HepG2 (cell line): ENCODE measurements around the gene ZNF578. TPM values are rescaled to one million over a fixed set of nuclear protein-coding genes. Genes with fewer than 3 reads are reported as not detected.

Experiments
- ATAC-seq: fragments of 200-7000 bp; cut with Tn5 transposase; 3 replicates; pipeline ENCODE4 v1.9.1; 2020; ENCODE audit warnings: mild to moderate bottlenecking, moderate library complexity
- BruUV-seq: library from RNA; stranded (reverse); fragments of 400-500 nt; replicated peaks from 2 replicates; lab custom pipeline; 2021; lab: Mats Ljungman, UMichigan
- CTCF ChIA-PET: fragments of 300-600 bp; formaldehyde crosslinking; extraction: SDS; loops from one replicate; lab custom pipeline; 2021; ENCODE audit warnings: low total read pairs, inconsistent platforms, low intra/inter-chr PET ratio; lab: Yijun Ruan, JAX
- POLR2A ChIA-PET: fragments of 350-600 bp; sonication (Branson Sonifier 250); formaldehyde crosslinking; loops from one replicate; lab custom pipeline; 2020; ENCODE audit warnings: antibody characterized with exemption, inconsistent platforms; lab: Yijun Ruan, JAX
- DNase-seq: peaks from one replicate; pipeline ENCODE4 v3.0.0-alpha.2; 2015; ENCODE audit warnings: low spot score
- FAIRE-seq: peaks from 3 replicates; lab custom pipeline; 2011; peaks lifted over from hg19 to GRCh38; lab: Jason Lieb, UNC
- H2AFZ ChIP-seq: one replicate; pipeline ENCODE4 v1.6.1; 2011; ENCODE audit warnings: low read length, inconsistent platforms
- H3K27ac ChIP-seq: fragments of 300-600 bp; 3 replicates; pipeline ENCODE4 v1.8.0; 2011; ENCODE audit warnings: mixed run types, mild to moderate bottlenecking, mixed read lengths, low read length, inconsistent platforms; ENCODE audit not compliant: insufficient read depth; ENCODE audit errors: extremely low read length
- H3K27me3 ChIP-seq, 2 experiments: fragments of 200-600 bp in 1 of 2; 2 replicates in 1 of 2; 3 replicates in 1 of 2; pipeline versions ENCODE4 v1.6.0 to v1.8.0; 2011; ENCODE audit warnings: low read length in 2 of 2, mild to moderate bottlenecking in 2 of 2, moderate library complexity in 2 of 2, inconsistent platforms in 1 of 2; ENCODE audit not compliant: insufficient read depth in 2 of 2, control insufficient read depth in 1 of 2
- H3K36me3 ChIP-seq, 2 experiments: fragments of 200-600 bp in 1 of 2; replicated peaks in 1 of 2; 2 replicates in 1 of 2; 3 replicates in 1 of 2; pipeline versions ENCODE4 v1.5.1 to v1.8.0; 2011; ENCODE audit warnings: low read length in 2 of 2, inconsistent platforms in 1 of 2; ENCODE audit not compliant: insufficient read depth in 2 of 2, control insufficient read depth in 1 of 2
- H3K4me1 ChIP-seq: 2 replicates; pipeline ENCODE4 v1.5.1; 2012; ENCODE audit warnings: low read length, inconsistent platforms; ENCODE audit not compliant: insufficient read depth
- H3K4me2 ChIP-seq: 2 replicates; pipeline ENCODE4 v1.6.0; 2011; ENCODE audit warnings: low read depth, low read length, inconsistent platforms
- H3K4me3 ChIP-seq, 3 experiments: fragments of 200-600 bp in 1 of 3; sonication (generic), shearing (Covaris generic) in 1 of 3; replicated peaks in 1 of 3; 2 replicates each; pipeline ENCODE4 v1.5.1; 2011 to 2016; ENCODE audit warnings: low read length in 3 of 3, inconsistent platforms in 2 of 3, low read depth in 2 of 3, mild to moderate bottlenecking in 2 of 3, control low read depth in 1 of 3, mixed read lengths in 1 of 3; ENCODE audit not compliant: insufficient read depth in 1 of 3
- H3K79me2 ChIP-seq: one replicate; pipeline ENCODE4 v1.6.1; 2011; ENCODE audit warnings: low read length, inconsistent platforms; ENCODE audit not compliant: insufficient read depth
- H3K9ac ChIP-seq: 2 replicates; pipeline ENCODE4 v1.6.0; 2011; ENCODE audit warnings: mild to moderate bottlenecking, low read depth, low read length, inconsistent platforms; ENCODE audit not compliant: insufficient read depth
- H3K9me3 ChIP-seq: 2 replicates; pipeline ENCODE4 v1.5.1; 2012; ENCODE audit warnings: mild to moderate bottlenecking, low read length
- H4K20me1 ChIP-seq: 2 replicates; pipeline ENCODE4 v1.6.0; 2011; ENCODE audit warnings: inconsistent platforms, mild to moderate bottlenecking, low read length, moderate library complexity; ENCODE audit not compliant: insufficient read depth
- KLF16 ChIP-seq, 2 experiments: sonication (generic) in 1 of 2; formaldehyde crosslinking in 1 of 2; IDR thresholded peaks; 2 replicates each; pipeline versions ENCODE4 v1.6.1 to v1.8.0; 2016 to 2023; ENCODE audit warnings: missing genetic modification reagents in 2 of 2, missing compliant biosample characterization in 1 of 2
- NFKB2 ChIP-seq: sonication (generic); formaldehyde crosslinking; IDR thresholded peaks from 2 replicates; pipeline ENCODE4 v1.4.0; 2020; ENCODE audit warnings: missing genetic modification reagents, borderline replicate concordance
- NR2F1 ChIP-seq, 2 experiments: fragments of 450-650 bp in 1 of 2; formaldehyde crosslinking in 1 of 2; IDR thresholded peaks; 2 replicates each; pipeline versions ENCODE4 v1.5.0 to v1.6.1; 2016 to 2020; ENCODE audit warnings: mild to moderate bottlenecking in 1 of 2, missing compliant biosample characterization in 1 of 2, missing genetic modification reagents in 1 of 2, moderate library complexity in 1 of 2
- ZNF598 ChIP-seq: sonication (generic); formaldehyde crosslinking; IDR thresholded peaks from 2 replicates; pipeline ENCODE4 v1.5.1; 2020; ENCODE audit warnings: mild to moderate bottlenecking, missing genetic modification reagents, borderline replicate concordance
- WGBS: methylation state at CpG from one replicate; pipeline ENCODE4 v1.1.6; 2017; ENCODE audit warnings: low lambda C conversion rate; 5-methylcytosine and 5-hydroxymethylcytosine counted together
- in situ Hi-C: cut with HindIII; loops from 2 replicates; pipeline ENCODE4 v1.10.0; 2017; ENCODE audit warnings: low pct_unique_long_range_greater_than_20kb; ENCODE audit not compliant: extremely low pct_ligation_motif_present
- intact Hi-C: fragments of 100-400 bp; cut with micrococcal nuclease; formaldehyde crosslinking; loops from one replicate; pipeline ENCODE4 v1.10.0; 2022; ENCODE audit not compliant: unreplicated experiment
- polyA plus RNA-seq, 8 experiments: library from polyadenylated mRNA; depleted of rRNA in 3 of 8; stranded (reverse) in 7 of 8; unstranded in 1 of 8; fragments of >200 nt; fragmentation: Illumina TruSeq in 4 of 8; extraction: Trizol in 4 of 8; gene quantifications; 2 replicates each; pipeline versions ENCODE4 v1.2.1 to v1.2.3, GENCODE V29; 2011 to 2016; ENCODE audit warnings: low read depth in 4 of 8, missing spikeins in 1 of 8, mixed read lengths in 1 of 8; ENCODE audit not compliant: insufficient read depth in 1 of 8
- total RNA-seq, 5 experiments: library from RNA; depleted of rRNA; stranded (reverse); fragments of >200 nt; fragmentation: Illumina TruSeq; extraction: Trizol; gene quantifications; 2 replicates each; pipeline ENCODE4 v1.2.3, GENCODE V29; 2016; ENCODE audit warnings: low read depth in 1 of 5
- TF ChIP-seq, protein P1 (sequence below): sonication (generic); formaldehyde crosslinking; IDR thresholded peaks from 2 replicates; pipeline ENCODE4 v1.4.0; 2020; ENCODE audit warnings: mild to moderate bottlenecking, missing genetic modification reagents

The ZNF578 gene
- total and polyA plus RNA-seq, 2 of the 13 experiments (the other 11 are each of a cell fraction or from before 2014, with no cell fraction given) = not detected

DNA sequence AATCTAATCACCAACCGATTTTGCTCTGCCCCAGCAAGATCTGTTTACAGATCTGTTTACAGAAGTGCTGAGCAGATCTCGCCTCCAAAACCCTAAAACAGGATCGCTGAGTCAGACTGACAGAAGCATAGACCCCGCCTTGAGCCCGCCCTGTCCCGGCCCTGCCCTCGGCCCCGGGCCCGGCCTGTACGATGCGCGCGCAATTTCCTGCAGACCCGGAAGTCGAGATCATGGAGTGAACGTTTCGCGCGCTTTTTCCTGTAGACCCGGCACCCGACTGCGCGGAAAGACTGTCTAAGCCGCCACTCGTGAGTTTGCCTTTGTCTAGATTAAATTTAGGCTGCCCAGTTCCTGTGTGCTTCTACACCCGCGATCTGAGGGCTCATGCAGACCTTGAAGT, 24.4 kb upstream of the ZNF578 start, which contains the start of gene ZNF534:
ZNF534 (plus strand) TSS at position 212 of the 400 bp plus-strand sequence. CDS start 2,327 bp downstream, outside the sequence.
- CTCF ChIA-PET = no interaction called here
- TF ChIP-seq NFKB2 (CRISPR knock-in tag) = no peak
- no peak for TF ChIP-seq KLF16 (CRISPR knock-in tag; IDR thresholded peaks at IDR 0.05)
- TF ChIP-seq NR2F1 (CRISPR knock-in tag; IDR thresholded peaks at IDR 0.05) = no peak
- TF ChIP-seq, protein P1, sequence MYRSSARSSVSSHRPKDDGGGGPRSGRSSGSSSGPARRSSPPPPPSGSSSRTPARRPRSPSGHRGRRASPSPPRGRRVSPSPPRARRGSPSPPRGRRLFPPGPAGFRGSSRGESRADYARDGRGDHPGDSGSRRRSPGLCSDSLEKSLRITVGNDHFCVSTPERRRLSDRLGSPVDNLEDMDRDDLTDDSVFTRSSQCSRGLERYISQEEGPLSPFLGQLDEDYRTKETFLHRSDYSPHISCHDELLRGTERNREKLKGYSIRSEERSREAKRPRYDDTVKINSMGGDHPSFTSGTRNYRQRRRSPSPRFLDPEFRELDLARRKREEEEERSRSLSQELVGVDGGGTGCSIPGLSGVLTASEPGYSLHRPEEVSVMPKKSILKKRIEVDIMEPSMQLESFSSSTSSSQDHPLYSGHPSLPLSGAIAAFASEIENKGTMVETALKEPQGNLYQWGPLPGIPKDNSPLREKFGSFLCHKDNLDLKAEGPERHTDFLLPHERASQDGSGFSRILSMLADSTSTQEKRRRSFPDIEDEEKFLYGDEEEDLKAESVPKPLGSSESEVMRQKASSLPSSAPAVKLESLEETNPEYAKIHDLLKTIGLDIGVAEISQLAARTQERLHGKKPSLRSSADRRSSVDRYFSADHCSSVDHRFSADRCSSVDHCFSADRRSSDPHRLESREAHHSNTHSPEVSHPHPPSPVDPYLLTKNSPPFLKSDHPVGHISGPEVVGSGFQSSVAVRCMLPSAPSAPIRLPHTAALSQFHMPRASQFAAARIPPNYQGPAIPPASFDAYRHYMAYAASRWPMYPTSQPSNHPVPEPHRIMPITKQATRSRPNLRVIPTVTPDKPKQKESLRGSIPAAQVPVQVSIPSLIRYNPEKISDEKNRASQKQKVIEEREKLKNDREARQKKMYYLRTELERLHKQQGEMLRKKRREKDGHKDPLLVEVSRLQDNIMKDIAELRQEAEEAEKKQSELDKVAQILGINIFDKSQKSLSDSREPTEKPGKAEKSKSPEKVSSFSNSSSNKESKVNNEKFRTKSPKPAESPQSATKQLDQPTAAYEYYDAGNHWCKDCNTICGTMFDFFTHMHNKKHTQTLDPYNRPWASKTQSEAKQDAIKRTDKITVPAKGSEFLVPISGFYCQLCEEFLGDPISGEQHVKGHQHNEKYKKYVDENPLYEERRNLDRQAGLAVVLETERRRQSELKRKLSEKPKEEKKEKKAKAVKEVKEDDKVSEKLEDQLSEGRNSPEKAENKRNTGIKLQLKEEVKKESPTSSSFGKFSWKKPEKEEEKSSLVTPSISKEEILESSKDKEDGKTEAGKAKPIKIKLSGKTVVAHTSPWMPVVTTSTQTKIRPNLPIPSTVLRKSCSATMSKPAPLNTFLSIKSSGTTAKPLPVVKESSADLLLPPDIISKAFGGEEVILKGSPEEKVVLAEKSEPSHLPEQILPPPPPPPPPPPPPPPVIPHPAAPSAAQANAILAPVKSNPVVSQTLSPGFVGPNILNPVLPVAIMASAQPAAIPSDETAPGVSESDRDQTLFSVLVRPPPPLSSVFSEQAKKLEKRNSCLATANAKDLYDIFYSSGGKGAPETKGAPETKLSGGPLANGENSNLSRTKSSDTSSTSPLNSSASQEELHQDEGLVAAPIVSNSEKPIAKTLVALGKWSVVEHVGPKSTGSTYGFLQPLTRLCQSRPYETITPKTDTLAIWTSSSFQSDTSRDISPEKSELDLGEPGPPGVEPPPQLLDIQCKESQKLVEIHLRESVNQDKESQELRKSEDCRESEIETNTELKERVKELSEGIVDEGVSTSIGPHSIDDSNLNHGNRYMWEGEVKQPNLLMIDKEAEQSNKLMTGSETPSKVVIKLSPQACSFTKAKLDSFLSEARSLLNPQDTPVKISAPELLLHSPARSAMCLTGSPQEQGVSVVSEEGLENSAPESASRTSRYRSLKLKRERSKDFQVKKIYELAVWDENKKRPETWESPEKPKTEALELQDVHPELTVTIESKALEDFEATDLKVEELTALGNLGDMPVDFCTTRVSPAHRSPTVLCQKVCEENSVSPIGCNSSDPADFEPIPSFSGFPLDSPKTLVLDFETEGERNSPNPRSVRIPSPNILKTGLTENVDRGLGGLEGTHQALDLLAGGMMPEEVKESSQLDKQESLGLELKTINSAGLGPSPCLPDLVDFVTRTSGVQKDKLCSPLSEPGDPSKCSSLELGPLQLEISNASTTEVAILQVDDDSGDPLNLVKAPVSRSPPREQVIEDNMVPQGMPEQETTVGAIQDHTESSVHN = no peak
- no peak for TF ChIP-seq ZNF598 (CRISPR knock-in tag)
- no peaks in the 10 kb centered on the region for H4K20me1 ChIP-seq
- H3K36me3 ChIP-seq = no peaks in the 10 kb centered on the region
- H2AFZ ChIP-seq = no peak within 1 kb of the TSS
- peaks cover 74% of the 10 kb centered on the region for H3K9me3 ChIP-seq
- no TSS peak for BruUV-seq
- H3K79me2 ChIP-seq = no peaks in the 10 kb centered on the region
- no peak for ATAC-seq
- no peaks in the 10 kb centered on the region for H3K27me3 ChIP-seq
- H3K4me2 ChIP-seq = no peak within 1 kb of the TSS
- H3K27ac ChIP-seq = no peak within 1 kb of the TSS
- no peak within 1 kb of the TSS for H3K9ac ChIP-seq
- H3K4me1 ChIP-seq = no peaks in the 10 kb centered on the region
- POLR2A ChIA-PET = no interaction called here
- WGBS = 61% methylated on average over 27 of the region's 27 CpGs
- in situ Hi-C loops = no loop called here
- intact Hi-C loops = no loop called here
- no peak within 1 kb of the TSS for H3K4me3 ChIP-seq
- DNase-seq = no peak
- no peak for FAIRE-seq
